Activated CD4-positive, alpha-beta T cell treated with anti-CD3 and anti-CD28 coated beads for 36 hours (primary cell): Measurements from ENCODE around the gene HOXA9. TPM values are rescaled to one million over a fixed set of nuclear protein-coding genes. Genes with fewer than 3 reads are reported as not detected.

Experiments used
- ATAC-seq: fragments of 200-7000 bp; cut with Tn5 transposase; one replicate; pipeline ENCODE4 v1.10.0; 2021; ENCODE audit warnings: mild to moderate bottlenecking, moderate library complexity
- CTCF ChIA-PET: fragments of 350-600 bp; sonication (Branson Sonifier 250); formaldehyde crosslinking; loops from one replicate; lab custom pipeline; 2021; ENCODE audit warnings: antibody characterized with exemption; lab: Charles Lee
- POLR2A ChIA-PET: fragments of 350-600 bp; sonication (Branson Sonifier 250); formaldehyde crosslinking; loops from one replicate; lab custom pipeline; 2021; ENCODE audit warnings: antibody characterized with exemption, inconsistent platforms; lab: Charles Lee
- DNase-seq: peaks from one replicate; pipeline ENCODE4 v3.0.0-alpha.2; 2020
- H3K27ac Mint-ChIP-seq: one replicate; pipeline ENCODE4 v1.8.0; 2021; ENCODE audit warnings: mixed read lengths
- H3K27me3 Mint-ChIP-seq: one replicate; pipeline ENCODE4 v1.8.0; 2021; ENCODE audit warnings: mixed read lengths
- H3K36me3 Mint-ChIP-seq: one replicate; pipeline ENCODE4 v1.8.0; 2021; ENCODE audit warnings: low read depth, mixed read lengths
- H3K4me1 Mint-ChIP-seq: one replicate; pipeline ENCODE4 v1.8.0; 2021; ENCODE audit warnings: mixed read lengths
- H3K4me3 Mint-ChIP-seq: one replicate; pipeline ENCODE4 v1.8.0; 2021; ENCODE audit warnings: mild to moderate bottlenecking, moderate library complexity, mixed read lengths
- H3K9me3 Mint-ChIP-seq: one replicate; pipeline ENCODE4 v1.8.0; 2021; ENCODE audit warnings: low read depth, mixed read lengths
- intact Hi-C, 2 experiments: fragments of 100-400 bp; cut with DNase I in 1 of 2; cut with micrococcal nuclease in 1 of 2; formaldehyde crosslinking; loops; one replicate each; pipeline versions ENCODE4 v1.14.2 to v1.15.1; 2022 to 2024; cut with DNase I, micrococcal nuclease
- total RNA-seq, 2 experiments: library from RNA; stranded (reverse); gene quantifications; one replicate each; pipeline ENCODE4 v1.2.3, GENCODE V29; 2021

Gene HOXA9
- total RNA-seq, 2 experiments from 2014 or later = not detected

DNA sequence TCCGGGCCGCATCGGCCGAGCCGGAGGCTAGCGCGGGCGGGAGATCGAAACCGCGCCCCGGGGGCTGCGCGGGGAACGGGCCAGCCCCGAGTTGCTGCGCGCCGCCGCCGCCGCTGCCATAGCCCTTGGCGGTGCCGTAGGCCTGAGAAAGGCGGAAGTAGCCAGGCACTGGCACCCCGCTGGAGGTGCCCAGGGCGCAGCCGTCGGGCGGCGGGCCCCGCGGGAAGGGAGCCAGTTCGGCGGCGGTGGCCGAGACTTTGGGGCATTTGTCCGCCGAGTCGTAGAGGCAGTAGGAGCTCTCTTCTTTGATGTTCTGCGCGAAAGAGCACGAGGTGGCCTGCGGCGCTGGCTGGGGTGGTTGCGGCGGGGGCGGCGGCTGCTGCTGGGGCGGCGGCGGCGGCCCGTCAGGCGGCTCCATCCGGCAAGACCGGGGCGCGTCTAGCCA, 8.2 kb upstream of the HOXA9 start:
- Mint-ChIP-seq H3K36me3 (no peaks in the 10 kb centered on the region), H3K27me3 (peaks cover 52% of the 10 kb centered on the region), H3K27ac (no peak overlapping the region), H3K4me3 (no peak overlapping the region), H3K4me1 (peaks cover 13% of the 10 kb centered on the region), H3K9me3 (no peaks in the 10 kb centered on the region)
- DNase-seq (peak; percentile 50), ATAC-seq (peak; percentile 60)
- ChIA-PET POLR2A (interaction anchor here (0.6 kb wide), 1 partner anchor 312 kb away, joined by 7 read pairs; no protein-coding TSS in a partner anchor), CTCF (interaction anchor here (1.0 to 1.6 kb wide), 2 partner anchors 11 to 13 kb away, joined by 4 to 6 read pairs; no protein-coding TSS in a partner anchor)
- intact Hi-C loops = loop anchor here in 1 of 2 experiments (2.0 kb wide), 1 partner anchor 17 kb away; the partner anchor contains the start of gene HOXA7

DNA sequence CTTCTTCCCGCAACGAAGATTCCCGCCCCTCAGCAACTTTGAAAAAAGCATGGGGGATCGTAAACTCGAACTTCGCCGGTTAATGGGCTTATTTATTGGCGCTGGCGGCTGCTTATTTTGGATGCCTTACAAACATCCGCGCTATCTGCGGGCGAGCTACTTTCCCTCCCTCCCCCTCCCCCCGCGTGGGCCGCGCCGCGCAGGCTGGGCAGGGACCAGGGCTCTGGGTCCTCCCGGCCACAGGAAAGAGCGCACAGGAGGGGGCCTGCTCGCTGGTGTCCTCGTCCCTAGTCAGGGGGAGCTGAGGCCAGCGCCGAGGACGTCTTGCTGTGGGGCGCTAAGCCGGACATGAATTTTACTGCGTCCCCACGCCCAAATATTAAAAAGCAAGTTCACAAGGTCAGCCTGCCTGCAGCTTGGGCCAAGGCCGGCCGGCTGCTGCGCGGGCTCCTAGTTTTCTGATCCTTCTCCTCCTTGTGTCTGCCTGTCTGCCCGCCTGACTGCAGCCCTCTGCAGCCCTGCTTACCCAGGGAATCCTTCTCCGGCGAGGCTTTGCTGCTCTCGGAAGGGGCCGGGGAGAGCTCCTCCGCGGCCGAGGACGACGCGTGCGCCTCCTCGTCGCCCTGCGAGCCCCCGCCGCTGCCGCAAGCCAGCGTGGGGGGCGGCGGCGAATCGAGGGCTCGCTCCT, 7.6 kb upstream of the HOXA9 start:
- Mint-ChIP-seq H3K36me3 (no peaks in the 10 kb centered on the region), H3K4me3 (no peak overlapping the region), H3K27me3 (peaks cover 56% of the 10 kb centered on the region), H3K9me3 (no peaks in the 10 kb centered on the region), H3K27ac (no peak overlapping the region), H3K4me1 (peaks cover 15% of the 10 kb centered on the region)
- ChIA-PET POLR2A (interaction anchor here (0.6 kb wide), 1 partner anchor 312 kb away, joined by 7 read pairs; no protein-coding TSS in a partner anchor), CTCF (interaction anchor here (0.6 to 1.6 kb wide), 4 partner anchors 10 to 113 kb away, joined by 3 to 6 read pairs (median 4); no protein-coding TSS in a partner anchor)
- ATAC-seq = peak; percentile 14
- peak; percentile 31 for DNase-seq
- intact Hi-C loops = loop anchor here in 1 of 2 experiments (2.0 kb wide), 1 partner anchor 16 kb away; the partner anchor contains the start of gene HOXA7

DNA sequence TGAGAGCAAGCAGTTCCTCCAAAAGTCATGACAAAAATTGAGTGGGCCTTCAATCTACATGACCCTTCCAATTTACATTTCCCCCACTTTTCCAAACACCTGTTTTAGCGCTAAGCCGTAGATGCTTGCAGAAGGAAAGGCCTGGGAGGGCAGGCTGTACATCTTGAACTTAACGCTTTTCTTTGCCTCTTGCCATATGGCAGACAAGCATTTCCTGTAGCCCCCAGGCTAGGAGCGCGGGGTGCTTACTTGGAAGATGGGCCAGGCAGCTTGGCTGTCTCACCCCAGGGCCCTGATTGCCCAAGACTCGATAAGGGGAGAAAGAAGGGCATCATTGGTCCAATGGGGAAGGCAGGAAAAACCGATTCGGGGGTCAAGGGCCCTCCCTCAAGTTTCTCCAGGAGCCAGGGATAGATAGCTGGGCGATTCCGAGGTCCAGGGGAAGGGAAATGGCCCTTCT, 7.0 kb upstream of the HOXA9 start:
- CTCF ChIA-PET = interaction anchor here (0.6 to 1.6 kb wide), 4 partner anchors 10 to 114 kb away, joined by 3 to 5 read pairs (median 4); no protein-coding TSS in a partner anchor
- intact Hi-C loops = loop anchor here in 1 of 2 experiments (2.0 kb wide), 1 partner anchor 16 kb away; the partner anchor contains the start of gene HOXA7
- Mint-ChIP-seq H3K27ac (no peak overlapping the region), H3K27me3 (peaks cover 57% of the 10 kb centered on the region), H3K4me3 (peak overlapping the region; percentile 7), H3K9me3 (no peaks in the 10 kb centered on the region), H3K36me3 (no peaks in the 10 kb centered on the region), H3K4me1 (peaks cover 15% of the 10 kb centered on the region)
- POLR2A ChIA-PET = no interaction called here
- DNase-seq (no peak), ATAC-seq (no peak)

DNA sequence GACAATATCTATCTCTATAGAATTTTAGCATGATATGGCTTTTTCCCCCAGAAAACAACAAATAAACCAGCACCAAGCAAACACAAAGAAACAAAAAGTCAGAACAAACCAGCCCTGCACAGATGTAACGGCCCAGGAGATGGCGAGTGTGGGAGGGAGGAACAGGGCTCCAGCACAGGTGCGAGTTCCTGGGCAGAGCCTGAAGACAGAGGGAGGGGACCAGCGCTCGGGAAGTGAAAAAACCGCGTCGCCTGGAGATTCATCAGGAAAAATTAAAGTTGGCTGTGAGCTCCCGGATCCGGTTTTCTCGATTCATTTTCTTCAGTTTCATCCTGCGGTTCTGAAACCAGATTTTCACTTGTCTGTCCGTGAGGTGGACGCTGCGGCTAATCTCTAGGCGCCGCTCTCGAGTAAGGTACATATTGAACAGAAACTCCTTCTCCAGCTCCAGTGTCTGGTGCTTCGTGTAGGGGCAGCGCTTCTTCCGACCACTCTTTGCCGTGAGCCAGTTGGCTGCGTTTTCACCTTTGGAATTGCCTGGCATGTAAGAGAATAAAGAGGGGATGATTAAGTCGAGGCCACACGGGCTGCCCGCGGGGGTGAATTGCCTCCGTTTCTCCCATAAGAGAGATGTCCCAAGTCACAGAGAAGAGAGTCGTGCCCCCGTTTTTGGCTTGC, 6.4 kb upstream of the HOXA9 start:
- no peaks in the 10 kb centered on the region for H3K9me3 Mint-ChIP-seq
- H3K27ac Mint-ChIP-seq = peak overlapping the region; percentile 9
- H3K4me1 Mint-ChIP-seq = peaks cover 18% of the 10 kb centered on the region
- no peak overlapping the region for H3K4me3 Mint-ChIP-seq
- peak; percentile 35 for DNase-seq
- POLR2A ChIA-PET = no interaction called here
- CTCF ChIA-PET = interaction anchor here (1.1 to 1.6 kb wide), 4 partner anchors 9 to 24 kb away, joined by 3 to 5 read pairs (median 4); no protein-coding TSS in a partner anchor
- H3K36me3 Mint-ChIP-seq = no peaks in the 10 kb centered on the region
- H3K27me3 Mint-ChIP-seq = peaks cover 63% of the 10 kb centered on the region
- ATAC-seq = no peak
- intact Hi-C loops = loop anchor here (2.0 kb wide), 2 partner anchors 15 to 79 kb away; partner anchors contain the start of gene HOXA7 (in 1 of the 2)

DNA sequence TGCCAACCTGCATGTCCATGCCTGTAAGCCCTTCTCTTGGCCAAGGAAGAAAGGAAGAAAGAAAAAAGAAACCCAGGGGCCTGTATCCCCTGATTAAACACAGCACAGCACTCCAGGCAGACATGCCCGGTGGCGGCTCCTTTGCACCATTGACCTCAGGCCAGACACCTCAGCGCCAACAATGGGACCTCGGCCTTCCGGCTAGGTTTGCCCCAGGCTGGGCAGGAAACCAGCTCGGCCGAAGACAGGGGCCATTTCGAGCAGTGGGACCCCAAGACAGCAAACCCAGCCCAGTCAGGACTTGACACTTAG, 5.9 kb upstream of the HOXA9 start:
- intact Hi-C loops = loop anchor here in 1 of 2 experiments (2.0 kb wide), 1 partner anchor 80 kb away; no protein-coding TSS in a partner anchor
- no peak overlapping the region for H3K27ac Mint-ChIP-seq

DNA sequence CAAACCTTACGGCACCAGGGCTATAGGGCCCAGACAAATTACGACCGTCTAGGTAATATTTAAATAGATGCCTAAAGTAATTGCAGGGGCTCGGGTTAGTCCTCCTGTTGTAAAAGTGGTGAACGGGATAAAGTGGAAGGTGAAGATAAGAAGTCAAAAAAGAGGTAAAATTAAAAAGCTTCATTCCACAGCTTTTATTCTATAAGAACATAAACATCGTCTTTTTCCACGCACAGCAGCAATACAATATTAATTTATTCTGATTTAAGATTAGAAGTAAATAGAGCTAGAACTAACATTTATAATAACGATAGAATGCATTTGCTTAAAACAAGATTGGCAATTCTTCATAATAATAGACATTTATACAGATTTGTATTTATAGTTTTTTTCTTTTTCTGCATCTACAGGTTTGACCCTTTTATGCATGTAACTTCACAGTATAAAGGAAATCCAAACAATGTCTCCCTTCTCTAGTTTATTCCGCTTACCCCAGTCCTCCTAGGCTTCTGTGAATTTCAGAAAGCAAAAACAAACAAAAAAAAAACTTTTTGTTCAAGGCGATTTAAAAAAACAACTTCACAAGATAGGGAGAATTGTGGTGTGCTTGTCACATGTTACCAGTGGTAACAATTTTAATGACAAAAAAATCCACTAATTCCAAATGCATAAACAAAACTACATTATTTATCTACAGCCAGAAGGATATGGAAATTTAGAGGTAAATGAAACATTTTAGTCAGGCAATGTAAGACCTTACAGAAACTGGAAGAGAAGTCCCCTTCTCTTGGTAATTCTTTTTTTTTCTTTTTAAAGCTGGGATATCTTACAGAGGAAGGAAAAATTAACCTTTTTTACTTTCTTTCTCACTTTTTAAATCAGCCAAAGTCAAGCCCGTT, 5.3 kb upstream of the HOXA9 start:
- DNase-seq = no peak
- Mint-ChIP-seq H3K27ac (no peak overlapping the region), H3K4me3 (no peak overlapping the region), H3K4me1 (peaks cover 22% of the 10 kb centered on the region), H3K36me3 (no peaks in the 10 kb centered on the region), H3K27me3 (peaks cover 65% of the 10 kb centered on the region), H3K9me3 (no peaks in the 10 kb centered on the region)
- ATAC-seq = no peak
- intact Hi-C loops = loop anchor here in 1 of 2 experiments (2.0 kb wide), 1 partner anchor 80 kb away; no protein-coding TSS in a partner anchor
- ChIA-PET POLR2A (no interaction called here), CTCF (interaction anchor here (0.9 to 1.1 kb wide), 5 partner anchors 9 to 36 kb away, joined by 3 read pairs; partner anchors contain the start of gene HOXA3)

More for the DNA sequence above, 5.9 kb upstream of the HOXA9 start:
- CTCF ChIA-PET = interaction anchor here (1.1 to 1.3 kb wide), 2 partner anchors 18 to 25 kb away, joined by 3 to 5 read pairs; no protein-coding TSS in a partner anchor
- DNase-seq (no peak), ATAC-seq (no peak)
- Mint-ChIP-seq H3K27me3 (peaks cover 65% of the 10 kb centered on the region), H3K9me3 (no peaks in the 10 kb centered on the region), H3K4me1 (peaks cover 18% of the 10 kb centered on the region), H3K4me3 (no peak overlapping the region), H3K36me3 (no peaks in the 10 kb centered on the region)
- POLR2A ChIA-PET = no interaction called here

DNA sequence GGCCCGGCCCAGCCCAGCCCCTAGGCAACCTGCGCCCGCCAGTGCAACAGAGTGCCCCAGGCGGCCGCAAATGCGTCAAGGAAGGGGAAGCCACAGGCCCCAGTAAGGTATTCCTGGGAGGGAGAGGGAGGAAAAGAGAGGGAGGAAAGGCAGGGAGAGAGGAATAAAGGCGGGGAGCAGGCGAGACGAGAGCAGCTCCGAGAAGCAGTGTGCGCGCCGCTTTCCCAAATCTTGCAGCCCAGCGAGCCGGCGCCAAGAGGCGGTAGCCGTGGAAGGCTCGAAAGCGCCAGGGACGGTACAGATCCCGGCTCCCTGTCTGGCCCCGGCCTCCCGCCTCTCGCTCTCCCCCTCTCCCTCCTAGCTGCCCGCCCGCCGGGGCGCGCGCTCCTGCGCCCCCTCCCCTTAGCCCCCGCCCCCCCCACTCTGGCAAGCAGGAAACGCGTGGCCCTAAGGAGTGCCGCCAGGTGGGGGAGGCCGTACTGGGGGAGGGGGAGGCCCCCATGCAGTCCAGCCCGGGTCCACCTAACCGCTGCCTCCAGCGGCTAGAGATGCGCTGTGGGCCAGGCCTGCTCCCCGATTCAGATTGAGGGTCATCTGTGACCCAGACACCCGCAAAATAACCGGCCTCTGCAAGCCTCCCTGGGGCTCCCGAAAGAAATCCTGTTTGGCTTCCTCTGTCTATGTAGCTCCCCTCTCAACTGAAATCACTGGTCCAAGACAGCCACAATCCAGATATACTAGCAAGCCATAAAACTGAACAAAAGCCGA, 4.5 kb upstream of the HOXA9 start:
- peaks cover 62% of the 10 kb centered on the region for H3K27me3 Mint-ChIP-seq
- DNase-seq = peak; percentile 26
- ChIA-PET CTCF (interaction anchor here (0.7 to 1.1 kb wide), 5 partner anchors 9 to 86 kb away, joined by 3 read pairs; partner anchors contain the start of gene HOXA3), POLR2A (no interaction called here)
- H3K36me3 Mint-ChIP-seq = no peaks in the 10 kb centered on the region
- H3K4me3 Mint-ChIP-seq = no peak overlapping the region
- ATAC-seq = no peak
- H3K27ac Mint-ChIP-seq = no peak overlapping the region
- no peaks in the 10 kb centered on the region for H3K9me3 Mint-ChIP-seq
- intact Hi-C loops = loop anchor here (2.0 to 5.0 kb wide), 6 partner anchors 15 to 1313 kb away; partner anchors contain the start of genes HOXA11 (in 1 of the 2) and HOXA13 (in 1 of the 2)
- H3K4me1 Mint-ChIP-seq = peaks cover 25% of the 10 kb centered on the region

DNA sequence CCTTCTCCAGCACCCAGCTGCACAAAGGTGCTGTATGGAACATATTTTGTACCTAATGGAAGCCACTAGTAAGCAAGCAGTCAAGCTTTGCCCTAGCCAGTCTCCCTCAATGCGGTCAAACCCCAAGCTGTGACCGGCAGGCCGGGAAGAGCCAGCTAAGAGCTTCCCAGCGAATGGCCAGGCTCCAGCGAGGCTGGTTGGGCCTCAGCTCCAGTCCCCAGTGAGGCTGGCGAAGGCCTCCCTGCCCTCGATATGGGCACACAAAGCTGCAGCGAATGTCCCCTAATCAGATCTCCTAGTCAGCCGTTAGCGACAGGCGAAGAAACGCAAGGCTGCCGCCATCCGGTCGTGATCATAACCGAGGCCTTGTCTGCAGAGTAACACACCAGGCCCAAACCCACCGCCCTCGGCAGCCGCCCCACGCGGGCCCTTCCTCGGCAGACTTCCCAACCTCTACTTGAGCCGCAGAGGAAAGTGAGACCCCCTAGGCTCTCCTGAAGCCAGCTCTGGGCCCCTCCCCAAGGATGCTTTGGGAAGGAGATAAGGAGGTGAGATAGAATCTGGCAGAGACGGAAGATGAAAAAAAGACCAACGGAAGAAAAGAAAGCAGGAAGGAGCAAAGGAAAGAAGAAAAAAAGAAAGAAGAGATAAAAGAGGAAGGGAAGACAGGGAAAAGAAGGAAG, 3.1 kb upstream of the HOXA9 start:
- Mint-ChIP-seq H3K9me3 (no peaks in the 10 kb centered on the region), H3K4me1 (peaks cover 32% of the 10 kb centered on the region), H3K4me3 (no peak overlapping the region), H3K27ac (no peak overlapping the region), H3K36me3 (no peaks in the 10 kb centered on the region), H3K27me3 (peaks cover 73% of the 10 kb centered on the region)
- ChIA-PET CTCF (interaction anchor here (1.6 to 1.8 kb wide), 2 partner anchors 9 to 11 kb away, joined by 6 to 12 read pairs; no protein-coding TSS in a partner anchor), POLR2A (no interaction called here)
- DNase-seq (peak; percentile 71), ATAC-seq (peak; percentile 45)
- intact Hi-C loops = loop anchor here (1.0 to 5.0 kb wide), 6 partner anchors 14 to 1311 kb away; partner anchors contain the start of genes HOXA11 (in 1 of the 2) and HOXA13 (in 1 of the 2)

DNA sequence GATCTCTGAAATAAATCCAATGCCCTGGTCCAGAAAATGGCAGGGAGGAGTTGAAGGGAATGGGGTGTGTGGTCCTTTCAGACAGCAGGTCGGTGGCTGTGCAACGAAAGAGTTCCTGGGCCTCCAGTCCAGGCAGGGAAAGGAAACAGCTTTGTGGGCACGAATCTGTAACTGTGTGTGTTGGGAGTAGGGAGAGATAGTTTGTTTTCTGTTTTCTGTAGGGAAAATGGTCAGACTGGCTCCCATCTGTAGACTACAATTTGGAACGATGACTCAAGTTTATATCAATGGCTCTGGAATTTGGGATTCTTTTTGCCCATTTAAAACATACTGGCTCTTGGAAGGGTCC, 2.6 kb upstream of the HOXA9 start:
- Mint-ChIP-seq H3K4me1 (peaks cover 32% of the 10 kb centered on the region), H3K36me3 (no peaks in the 10 kb centered on the region), H3K9me3 (no peaks in the 10 kb centered on the region), H3K27me3 (peaks cover 75% of the 10 kb centered on the region), H3K4me3 (no peak overlapping the region), H3K27ac (no peak overlapping the region)
- DNase-seq (peak; percentile 4), ATAC-seq (no peak)
- POLR2A ChIA-PET = no interaction called here
- intact Hi-C loops = loop anchor here (1.0 to 5.0 kb wide), 7 partner anchors 13 to 1311 kb away; partner anchors contain the start of genes HOXA11 (in 1 of the 2) and HOXA13 (in 1 of the 2)
- CTCF ChIA-PET = interaction anchor here (1.0 to 1.8 kb wide), 3 partner anchors 9 to 55 kb away, joined by 3 to 12 read pairs (median 6); no protein-coding TSS in a partner anchor
